ENCODE results near the gene PDLIM7. TPM values are rescaled to one million over a fixed set of nuclear protein-coding genes. Genes with fewer than 3 reads are reported as not detected.
A peak's percentile ranks its signal among the peaks of the same experiment; 100 is the strongest.

Gene PDLIM7
- total and polyA plus RNA-seq, 2 of the 8 experiments (the other 6 are each of a cell fraction or from before 2014, with no cell fraction given) = 67.3 to 94.2 TPM

DNA sequence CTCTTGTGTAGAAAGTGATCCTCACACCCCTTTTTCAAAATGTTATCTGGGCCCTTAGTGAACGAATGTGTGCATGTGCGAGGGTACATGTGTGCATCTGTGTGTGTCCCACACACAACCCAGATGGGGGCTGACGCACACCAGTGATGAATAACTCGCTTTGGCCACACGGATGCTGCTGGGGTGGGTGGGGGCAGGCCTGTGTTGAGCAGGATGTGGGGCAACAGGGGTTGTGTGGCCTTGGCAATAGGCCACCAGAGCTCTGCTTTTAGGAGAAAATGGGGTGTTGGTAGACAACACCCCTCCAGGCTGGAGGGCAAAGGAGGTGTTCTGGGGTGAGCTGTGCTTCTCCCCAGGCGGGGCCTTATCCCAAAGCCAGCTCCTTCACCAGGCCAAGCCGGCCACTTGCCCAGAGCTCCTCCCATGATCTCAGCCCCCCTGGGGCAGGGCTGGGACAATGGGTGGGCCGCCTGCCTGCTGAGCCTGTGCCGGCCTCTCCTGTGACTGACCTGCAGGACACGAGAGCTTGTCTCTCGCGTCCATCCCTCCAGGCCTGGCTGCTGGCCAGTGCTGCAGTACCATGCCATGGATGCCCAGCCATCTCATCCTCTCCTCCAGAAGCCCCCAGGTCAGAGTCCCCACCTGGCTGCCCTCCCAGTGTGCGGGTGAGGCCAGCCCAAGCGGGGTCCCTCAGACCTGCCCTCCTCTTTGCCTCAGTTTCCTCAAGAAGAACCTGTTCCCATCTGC is 25.6 kb downstream of the PDLIM7 start (continued):
- TF ChIP-seq, protein P1, sequence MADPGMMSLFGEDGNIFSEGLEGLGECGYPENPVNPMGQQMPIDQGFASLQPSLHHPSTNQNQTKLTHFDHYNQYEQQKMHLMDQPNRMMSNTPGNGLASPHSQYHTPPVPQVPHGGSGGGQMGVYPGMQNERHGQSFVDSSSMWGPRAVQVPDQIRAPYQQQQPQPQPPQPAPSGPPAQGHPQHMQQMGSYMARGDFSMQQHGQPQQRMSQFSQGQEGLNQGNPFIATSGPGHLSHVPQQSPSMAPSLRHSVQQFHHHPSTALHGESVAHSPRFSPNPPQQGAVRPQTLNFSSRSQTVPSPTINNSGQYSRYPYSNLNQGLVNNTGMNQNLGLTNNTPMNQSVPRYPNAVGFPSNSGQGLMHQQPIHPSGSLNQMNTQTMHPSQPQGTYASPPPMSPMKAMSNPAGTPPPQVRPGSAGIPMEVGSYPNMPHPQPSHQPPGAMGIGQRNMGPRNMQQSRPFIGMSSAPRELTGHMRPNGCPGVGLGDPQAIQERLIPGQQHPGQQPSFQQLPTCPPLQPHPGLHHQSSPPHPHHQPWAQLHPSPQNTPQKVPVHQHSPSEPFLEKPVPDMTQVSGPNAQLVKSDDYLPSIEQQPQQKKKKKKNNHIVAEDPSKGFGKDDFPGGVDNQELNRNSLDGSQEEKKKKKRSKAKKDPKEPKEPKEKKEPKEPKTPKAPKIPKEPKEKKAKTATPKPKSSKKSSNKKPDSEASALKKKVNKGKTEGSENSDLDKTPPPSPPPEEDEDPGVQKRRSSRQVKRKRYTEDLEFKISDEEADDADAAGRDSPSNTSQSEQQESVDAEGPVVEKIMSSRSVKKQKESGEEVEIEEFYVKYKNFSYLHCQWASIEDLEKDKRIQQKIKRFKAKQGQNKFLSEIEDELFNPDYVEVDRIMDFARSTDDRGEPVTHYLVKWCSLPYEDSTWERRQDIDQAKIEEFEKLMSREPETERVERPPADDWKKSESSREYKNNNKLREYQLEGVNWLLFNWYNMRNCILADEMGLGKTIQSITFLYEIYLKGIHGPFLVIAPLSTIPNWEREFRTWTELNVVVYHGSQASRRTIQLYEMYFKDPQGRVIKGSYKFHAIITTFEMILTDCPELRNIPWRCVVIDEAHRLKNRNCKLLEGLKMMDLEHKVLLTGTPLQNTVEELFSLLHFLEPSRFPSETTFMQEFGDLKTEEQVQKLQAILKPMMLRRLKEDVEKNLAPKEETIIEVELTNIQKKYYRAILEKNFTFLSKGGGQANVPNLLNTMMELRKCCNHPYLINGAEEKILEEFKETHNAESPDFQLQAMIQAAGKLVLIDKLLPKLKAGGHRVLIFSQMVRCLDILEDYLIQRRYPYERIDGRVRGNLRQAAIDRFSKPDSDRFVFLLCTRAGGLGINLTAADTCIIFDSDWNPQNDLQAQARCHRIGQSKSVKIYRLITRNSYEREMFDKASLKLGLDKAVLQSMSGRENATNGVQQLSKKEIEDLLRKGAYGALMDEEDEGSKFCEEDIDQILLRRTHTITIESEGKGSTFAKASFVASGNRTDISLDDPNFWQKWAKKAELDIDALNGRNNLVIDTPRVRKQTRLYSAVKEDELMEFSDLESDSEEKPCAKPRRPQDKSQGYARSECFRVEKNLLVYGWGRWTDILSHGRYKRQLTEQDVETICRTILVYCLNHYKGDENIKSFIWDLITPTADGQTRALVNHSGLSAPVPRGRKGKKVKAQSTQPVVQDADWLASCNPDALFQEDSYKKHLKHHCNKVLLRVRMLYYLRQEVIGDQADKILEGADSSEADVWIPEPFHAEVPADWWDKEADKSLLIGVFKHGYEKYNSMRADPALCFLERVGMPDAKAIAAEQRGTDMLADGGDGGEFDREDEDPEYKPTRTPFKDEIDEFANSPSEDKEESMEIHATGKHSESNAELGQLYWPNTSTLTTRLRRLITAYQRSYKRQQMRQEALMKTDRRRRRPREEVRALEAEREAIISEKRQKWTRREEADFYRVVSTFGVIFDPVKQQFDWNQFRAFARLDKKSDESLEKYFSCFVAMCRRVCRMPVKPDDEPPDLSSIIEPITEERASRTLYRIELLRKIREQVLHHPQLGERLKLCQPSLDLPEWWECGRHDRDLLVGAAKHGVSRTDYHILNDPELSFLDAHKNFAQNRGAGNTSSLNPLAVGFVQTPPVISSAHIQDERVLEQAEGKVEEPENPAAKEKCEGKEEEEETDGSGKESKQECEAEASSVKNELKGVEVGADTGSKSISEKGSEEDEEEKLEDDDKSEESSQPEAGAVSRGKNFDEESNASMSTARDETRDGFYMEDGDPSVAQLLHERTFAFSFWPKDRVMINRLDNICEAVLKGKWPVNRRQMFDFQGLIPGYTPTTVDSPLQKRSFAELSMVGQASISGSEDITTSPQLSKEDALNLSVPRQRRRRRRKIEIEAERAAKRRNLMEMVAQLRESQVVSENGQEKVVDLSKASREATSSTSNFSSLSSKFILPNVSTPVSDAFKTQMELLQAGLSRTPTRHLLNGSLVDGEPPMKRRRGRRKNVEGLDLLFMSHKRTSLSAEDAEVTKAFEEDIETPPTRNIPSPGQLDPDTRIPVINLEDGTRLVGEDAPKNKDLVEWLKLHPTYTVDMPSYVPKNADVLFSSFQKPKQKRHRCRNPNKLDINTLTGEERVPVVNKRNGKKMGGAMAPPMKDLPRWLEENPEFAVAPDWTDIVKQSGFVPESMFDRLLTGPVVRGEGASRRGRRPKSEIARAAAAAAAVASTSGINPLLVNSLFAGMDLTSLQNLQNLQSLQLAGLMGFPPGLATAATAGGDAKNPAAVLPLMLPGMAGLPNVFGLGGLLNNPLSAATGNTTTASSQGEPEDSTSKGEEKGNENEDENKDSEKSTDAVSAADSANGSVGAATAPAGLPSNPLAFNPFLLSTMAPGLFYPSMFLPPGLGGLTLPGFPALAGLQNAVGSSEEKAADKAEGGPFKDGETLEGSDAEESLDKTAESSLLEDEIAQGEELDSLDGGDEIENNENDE (IDR thresholded peaks at IDR 0.05; ENCODE audit: insufficient replicate concordance, low read length) = no peak
- peak; percentile 30; the same call in 1 of the 2 replicates for TF ChIP-seq POLR2AphosphoS5 (IDR thresholded peaks at IDR 0.05; ENCODE audit: low read depth, low read length)

All from H1 (cell line).